HG03457 (cell line): Measurements from ENCODE around the gene AQP11.
A peak's percentile ranks its signal among the peaks of the same experiment; 100 is the strongest.
"Not testable (repeated sequence)": the region's sequence is repeated elsewhere in the genome, so short reads cannot be mapped to it uniquely, and the experiment has no call there.

Experiments used
- ATAC-seq: cut with Tn5 transposase; IDR thresholded peaks from one replicate; pipeline ENCODE4 v1.9.1; 2021; ENCODE audit warnings: moderate number of reproducible peaks; ENCODE audit not compliant: unreplicated experiment

AQP11 gene

DNA sequence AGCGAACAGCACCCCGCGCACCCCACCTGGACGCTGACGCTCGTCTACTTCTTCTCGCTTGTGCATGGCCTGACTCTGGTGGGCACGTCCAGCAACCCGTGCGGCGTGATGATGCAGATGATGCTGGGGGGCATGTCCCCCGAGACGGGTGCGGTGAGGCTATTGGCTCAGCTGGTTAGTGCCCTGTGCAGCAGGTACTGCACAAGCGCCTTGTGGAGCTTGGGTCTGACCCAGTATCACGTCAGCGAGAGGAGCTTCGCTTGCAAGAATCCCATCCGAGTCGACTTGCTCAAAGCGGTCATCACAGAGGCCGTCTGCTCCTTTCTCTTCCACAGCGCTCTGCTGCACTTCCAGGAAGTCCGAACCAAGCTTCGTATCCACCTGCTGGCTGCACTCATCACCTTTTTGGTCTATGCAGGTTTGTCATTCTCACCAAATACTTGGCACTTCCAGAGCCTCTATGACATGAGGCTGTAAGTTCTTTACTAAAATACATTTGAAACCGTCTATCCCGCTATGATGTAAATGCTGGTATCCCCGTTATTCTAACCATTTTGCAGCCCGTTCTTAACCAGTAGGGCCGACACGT is 535 bp downstream of the AQP11 start:
- ATAC-seq: peak; percentile 10

DNA sequence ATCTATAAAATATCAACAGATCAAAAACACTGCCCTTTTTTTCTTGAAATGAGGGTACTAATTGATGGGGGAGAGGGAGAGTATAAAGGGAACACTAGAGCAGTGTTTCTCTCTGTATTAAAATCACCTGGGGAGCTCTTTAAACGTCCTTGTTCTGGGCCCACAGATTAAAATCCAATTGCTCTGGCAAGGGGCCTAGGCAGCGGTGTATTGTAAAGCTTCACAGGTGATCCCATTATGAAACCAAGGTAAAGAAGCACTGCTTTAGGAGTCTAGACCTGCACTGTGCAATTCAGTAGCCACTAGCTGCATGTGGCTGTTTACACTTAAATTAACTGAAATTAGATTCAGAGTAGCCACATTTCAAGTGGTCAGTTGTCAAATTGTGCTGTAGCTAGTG is 3.0 kb downstream of the AQP11 start:
- no peak for ATAC-seq

- ATAC-seq: no peak
Observed at GRCh38 chr11:77593883-77594282, 4.1 kb downstream of the AQP11 start.

GRCh38 chr11:77596626-77597025 is 6.9 kb downstream of the AQP11 start:
- ATAC-seq: no peak

DNA sequence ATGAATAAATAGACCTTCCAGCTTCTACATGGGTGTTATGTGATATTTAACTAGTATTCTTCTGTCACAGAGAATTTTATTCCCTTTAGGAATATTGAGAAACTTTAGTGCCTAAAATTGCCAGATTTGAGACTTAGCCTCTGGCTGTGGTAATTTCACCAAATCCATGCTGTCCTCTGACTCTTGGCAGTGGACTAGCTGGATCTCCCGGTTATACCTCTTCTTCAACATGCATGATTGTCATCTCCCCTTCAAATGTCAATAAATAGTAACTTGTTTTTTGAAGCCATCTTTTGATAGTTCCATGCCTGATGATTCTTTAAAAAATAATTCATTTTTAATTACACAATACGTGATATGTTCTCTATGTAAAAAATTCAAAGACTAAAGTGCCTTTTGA is 8.4 kb downstream of the AQP11 start:
- no peak for ATAC-seq

GRCh38 chr11:77602381-77603088 is 12.8 kb downstream of the AQP11 start:
- no peak for ATAC-seq

GRCh38 chr11:77604281-77604680 is 14.5 kb downstream of the AQP11 start:
- no peak for ATAC-seq

GRCh38 chr11:77609234-77609633 is 19.5 kb downstream of the AQP11 start:
- no peak for ATAC-seq

DNA sequence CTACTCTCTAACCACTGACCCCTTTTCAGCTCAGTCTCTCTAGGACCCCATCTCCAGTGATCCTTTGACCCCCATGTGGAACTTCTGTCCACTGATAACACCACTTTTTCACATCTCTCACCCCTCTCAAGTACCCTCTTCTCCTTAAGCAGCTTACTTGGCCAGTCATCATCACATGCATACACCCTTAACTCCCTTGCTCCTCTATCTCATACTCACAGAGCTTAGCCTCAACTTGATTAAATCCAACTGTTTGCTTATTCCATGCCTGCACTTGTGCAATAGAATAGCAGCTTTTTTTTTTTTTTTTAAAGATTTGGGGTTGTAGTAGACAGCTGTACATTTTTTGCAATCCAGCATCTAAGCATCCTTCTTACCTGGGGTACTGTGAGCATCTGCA is 22.2 kb downstream of the AQP11 start:
- no peak for ATAC-seq

- no peak for ATAC-seq
Observed at GRCh38 chr11:77617892-77618291, 28.1 kb downstream of the AQP11 start.

GRCh38 chr11:77619576-77620198 is 29.9 kb downstream of the AQP11 start:
- no peak for ATAC-seq

DNA sequence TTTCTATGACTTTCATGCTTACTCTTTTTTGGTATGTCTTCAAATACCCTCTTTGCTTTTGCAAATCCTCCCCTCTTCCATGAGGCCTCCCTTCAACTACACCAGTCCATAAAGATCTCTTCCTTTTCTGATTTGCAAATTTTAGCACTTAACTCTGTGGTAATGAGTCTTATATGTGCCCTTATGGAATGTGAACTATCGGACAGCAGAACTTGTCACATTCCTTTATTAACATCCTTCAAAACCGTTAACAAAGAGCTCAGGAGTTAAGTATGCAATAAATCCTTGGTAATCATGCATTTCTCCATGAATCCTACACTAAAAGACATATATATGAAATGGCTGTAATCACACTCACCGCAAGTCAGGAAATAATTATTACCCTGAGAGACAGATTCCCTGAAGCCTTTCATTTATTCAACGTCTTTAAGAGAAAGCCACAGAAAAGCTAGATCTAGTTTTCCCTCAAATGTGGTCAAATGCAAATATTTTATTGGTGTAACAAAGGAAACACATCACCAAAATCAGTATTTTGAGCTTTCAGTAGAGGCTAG is 40.5 kb downstream of the AQP11 start:
- ATAC-seq: no peak

GRCh38 chr11:77633926-77634325 is 44.2 kb downstream of the AQP11 start:
- ATAC-seq: not testable (repeated sequence)

- ATAC-seq: no peak
Observed at GRCh38 chr11:77636731-77637344, 47.1 kb downstream of the AQP11 start.

DNA sequence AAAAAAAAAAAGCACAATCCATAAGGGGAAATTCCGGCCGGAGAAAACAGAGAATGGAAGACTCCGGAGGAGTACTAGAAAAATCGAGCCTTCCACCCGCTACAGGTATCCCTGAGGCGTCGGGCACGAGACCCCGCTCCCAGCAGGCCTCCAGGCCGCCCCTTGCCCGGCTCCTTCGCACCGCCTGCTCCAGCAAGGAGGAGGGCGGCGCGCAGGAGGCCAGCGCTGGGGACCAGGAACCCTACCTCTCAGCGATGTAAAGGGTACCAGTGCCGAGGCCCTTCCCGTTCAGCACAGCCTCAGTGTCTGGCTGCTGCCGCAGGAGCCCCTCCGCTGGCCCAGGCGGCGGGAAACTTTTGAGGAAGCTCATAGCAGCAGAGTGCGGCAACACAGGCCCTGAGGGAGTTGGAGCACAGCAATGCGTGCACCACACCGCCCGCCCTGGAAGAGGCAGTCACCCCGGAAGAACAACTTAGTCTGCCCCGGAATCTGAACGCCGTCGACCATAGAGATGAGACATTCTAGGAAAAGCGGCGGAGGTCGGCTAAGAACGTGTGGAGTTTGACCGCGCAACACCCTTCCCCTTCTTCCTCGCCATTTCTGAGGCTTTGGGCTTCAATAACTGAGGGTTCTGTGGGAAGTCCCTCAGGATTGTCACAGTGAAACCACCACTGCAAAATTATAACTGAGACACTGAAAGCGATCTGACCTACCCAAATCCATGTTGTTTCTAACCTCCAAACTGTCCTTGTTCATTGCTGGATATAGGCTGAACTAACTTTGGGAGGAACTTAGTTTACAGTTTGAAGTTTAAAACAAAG is 47.8 kb downstream of the AQP11 start, which contains the start of gene CLNS1A:
CLNS1A (minus strand) TSS at position 450 of the 821 bp plus-strand sequence; CDS start at position 370, 80 bp downstream.
- peak; percentile 84 for ATAC-seq

- no peak for ATAC-seq
Observed at GRCh38 chr11:77642228-77642627, 52.5 kb downstream of the AQP11 start.

GRCh38 chr11:77644887-77645286 is 55.1 kb downstream of the AQP11 start:
- ATAC-seq: no peak

DNA sequence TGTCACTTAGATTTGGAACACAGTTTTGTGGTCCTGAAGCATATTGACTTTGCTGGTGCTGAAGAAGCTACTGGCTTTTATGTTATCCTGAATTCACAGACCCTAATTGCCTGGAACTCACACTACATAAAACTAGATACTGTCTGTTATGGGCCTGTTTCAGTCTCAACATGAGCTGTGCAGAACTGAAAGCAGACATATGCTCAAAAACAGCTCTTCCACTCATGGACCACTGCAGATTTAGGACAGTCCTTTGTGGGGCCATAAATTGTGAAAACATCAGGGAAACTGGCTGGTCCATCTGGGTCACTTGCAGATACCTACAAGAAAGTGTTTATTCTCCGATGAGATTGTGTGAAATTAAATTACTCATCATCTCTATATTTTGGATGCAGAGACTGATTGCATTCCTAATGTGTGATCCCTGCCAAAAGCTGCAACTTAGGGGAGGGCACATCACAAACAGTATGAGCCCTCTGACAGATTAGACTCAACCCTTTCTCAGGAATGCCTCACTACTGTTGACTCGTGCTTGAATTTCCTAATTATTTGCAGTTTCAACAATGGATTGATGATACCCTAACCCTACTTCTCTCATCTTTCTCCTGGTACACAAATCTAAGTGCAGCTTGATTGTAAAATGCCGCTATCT is 58.0 kb downstream of the AQP11 start:
- no peak for ATAC-seq

DNA sequence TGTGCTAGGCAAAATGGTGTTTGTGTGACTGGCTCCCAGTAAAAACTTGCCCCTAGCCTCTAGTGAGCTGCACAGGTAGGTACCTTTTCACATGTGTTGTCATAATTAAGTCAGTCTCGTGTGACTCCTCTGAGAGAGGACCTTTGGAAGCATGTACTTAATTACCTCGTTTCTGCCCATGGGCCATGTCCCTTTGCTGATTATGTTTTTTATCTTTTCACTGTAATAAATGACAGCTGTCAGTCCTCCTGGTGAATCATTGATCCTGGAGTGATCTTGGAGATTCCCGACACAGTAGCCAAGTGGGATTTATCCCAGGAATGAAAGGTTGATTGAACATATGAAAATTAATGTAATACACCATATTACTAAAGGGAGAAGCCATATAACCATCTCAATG is 60.4 kb downstream of the AQP11 start:
- ATAC-seq: no peak

DNA sequence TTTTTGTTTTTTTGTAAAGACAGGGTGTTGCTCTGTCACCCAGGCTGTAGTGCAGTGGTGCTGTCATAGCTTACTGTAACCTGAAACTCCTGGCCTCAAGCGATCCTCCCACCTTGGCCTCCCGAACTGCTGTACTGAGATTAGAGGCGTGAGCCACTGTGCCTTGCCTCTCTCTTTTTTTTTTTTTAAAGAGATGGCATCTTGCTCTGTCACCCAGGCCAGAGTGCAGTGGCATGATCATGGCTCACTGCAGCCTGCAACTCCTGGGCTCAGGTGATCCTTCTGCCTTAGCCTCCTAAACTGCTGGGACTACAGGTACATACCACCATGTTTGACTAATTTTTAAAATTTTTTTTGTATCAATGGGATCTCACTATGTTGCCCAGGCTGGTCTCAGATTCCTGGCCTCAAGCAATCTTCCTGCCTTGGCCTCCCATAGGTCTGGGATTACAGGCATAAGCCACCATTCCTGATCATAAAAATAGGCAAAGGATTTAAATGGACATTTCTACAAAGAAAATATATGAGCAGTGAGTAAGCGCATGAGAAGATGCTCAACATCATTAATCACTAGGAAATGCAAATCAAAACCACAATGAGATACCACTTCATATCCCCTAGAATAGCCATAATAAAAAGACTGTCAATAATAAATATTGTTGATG is 65.1 kb downstream of the AQP11 start:
- ATAC-seq: no peak
